Lung (tissue), 12 donors: ENCODE measurements around the gene HELZ2. TPM values are rescaled to one million over a fixed set of nuclear protein-coding genes. Genes with fewer than 3 reads are reported as not detected.
A peak's percentile ranks its signal among the peaks of the same experiment; 100 is the strongest.

Source experiments
- ATAC-seq: fragments of 200-7000 bp; cut with Tn5 transposase; one replicate; pipeline ENCODE4 v1.9.1; 2020; ENCODE audit warnings: moderate number of reproducible peaks; ENCODE audit not compliant: insufficient read depth, low FRiP score
- DNase-seq, 3 donors: peaks; one replicate each; pipeline ENCODE4 v3.0.0-alpha.2; 2013 to 2017
- H3K27ac ChIP-seq, 2 donors: one replicate each; pipeline ENCODE4 v1.5.1; 2013; ENCODE audit warnings: mild to moderate bottlenecking in 2 of 2, moderate library complexity in 2 of 2, control low read depth in 1 of 2, inconsistent platforms in 1 of 2, low read depth in 1 of 2, low read length in 1 of 2
- H3K27me3 ChIP-seq, 3 donors: one replicate each; pipeline ENCODE4 v1.5.1; 2013; ENCODE audit warnings: low read length in 2 of 3; ENCODE audit not compliant: control insufficient read depth in 3 of 3, insufficient read depth in 3 of 3
- H3K36me3 ChIP-seq, 4 donors: one replicate each; pipeline ENCODE4 v1.5.1; 2013; ENCODE audit warnings: low read length in 4 of 4, mild to moderate bottlenecking in 1 of 4, moderate library complexity in 1 of 4; ENCODE audit not compliant: control insufficient read depth in 4 of 4, insufficient read depth in 4 of 4
- H3K4me1 ChIP-seq, 5 donors: one replicate each; pipeline ENCODE4 v1.5.1; 2013; ENCODE audit warnings: low read length in 5 of 5, mild to moderate bottlenecking in 2 of 5, moderate library complexity in 1 of 5; ENCODE audit not compliant: control insufficient read depth in 5 of 5, insufficient read depth in 5 of 5
- H3K4me3 ChIP-seq: one replicate; pipeline ENCODE4 v1.5.1; 2013; ENCODE audit warnings: mild to moderate bottlenecking, control low read depth, moderate library complexity
- H3K9ac ChIP-seq, 2 donors: one replicate each; pipeline ENCODE4 v1.5.1; 2013; ENCODE audit warnings: low read length in 2 of 2, control low read depth in 1 of 2; ENCODE audit not compliant: insufficient read depth in 1 of 2
- H3K9me3 ChIP-seq, 4 donors: one replicate each; pipeline ENCODE4 v1.5.1; 2013; ENCODE audit warnings: low read length in 3 of 4, mild to moderate bottlenecking in 1 of 4, moderate library complexity in 1 of 4; ENCODE audit not compliant: control insufficient read depth in 4 of 4, insufficient read depth in 3 of 4
- WGBS, 2 donors: extraction: QIAGEN DNeasy Blood & Tissue Kit; methylation state at CpG; one replicate each; pipeline ENCODE4 v1.1.7; 2013; 5-methylcytosine and 5-hydroxymethylcytosine counted together
- polyA plus RNA-seq, 2 donors: library from polyadenylated mRNA; stranded (reverse); fragments of 200-250 nt; gene quantifications; one replicate each; pipeline ENCODE4 v1.2.1, GENCODE V29; 2013
- total RNA-seq, 2 donors: library from RNA; depleted of rRNA in 1 of 2; stranded (reverse); fragments of >200 nt in 1 of 2; gene quantifications; one replicate each; pipeline ENCODE4 v1.2.1, GENCODE V29; 2014 to 2021
- TF ChIP-seq, protein P1 (sequence below): IDR thresholded peaks from 2 replicates; pipeline ENCODE4 v1.5.1; 2012; ENCODE audit warnings: mild to moderate bottlenecking; ENCODE audit errors: control extremely low read depth, extremely low read depth
- donor health status: control.
- donor health status: control.
- donor health status: Bipolar disorder and iron deficiency.
- donor health status: healthy.
- donor health status: DM: yes; HTN: yes; CAD: no.

Gene HELZ2
- total and polyA plus RNA-seq, 4 donors = 9.0 to 47.2 (median 25.4) TPM

DNA sequence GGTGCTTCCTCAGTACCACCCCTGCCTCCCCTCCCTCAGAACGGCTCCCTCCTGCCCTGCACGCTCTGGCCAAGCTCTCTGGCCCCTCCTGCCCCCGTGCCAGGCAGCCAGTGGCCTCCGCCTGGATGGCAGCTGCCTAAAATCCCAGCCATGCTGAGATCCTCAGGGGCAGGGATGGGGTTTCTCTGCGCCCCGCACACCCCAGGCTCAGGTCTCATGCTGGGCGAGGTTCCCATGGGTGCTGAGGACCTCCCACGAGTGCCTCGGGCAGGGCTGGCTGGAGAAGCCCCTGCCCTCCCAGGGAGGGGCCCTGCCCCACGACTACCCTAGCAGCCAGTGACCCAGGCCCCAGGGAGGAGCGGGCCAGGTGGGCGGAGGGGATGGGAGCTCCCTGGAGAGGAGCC is 39.6 kb downstream of the HELZ2 start:
- H3K4me1 ChIP-seq = peaks cover 0 to 10% (median 0%) of the 10 kb centered on the region in 5 donors
- no peaks in the 10 kb centered on the region for H3K36me3 ChIP-seq
- H3K27ac ChIP-seq = peak overlapping the region in 1 of 2 donors; percentile 42
- H3K4me3 ChIP-seq = no peak overlapping the region
- 66 to 77% methylated on average over 12 of the region's 12 CpGs for WGBS, 2 donors
- no peaks in the 10 kb centered on the region for H3K9me3 ChIP-seq
- peaks cover 0 to 10% (median 5%) of the 10 kb centered on the region in 3 donors for H3K27me3 ChIP-seq
- H3K9ac ChIP-seq = no peak overlapping the region
- TF ChIP-seq, protein P1, sequence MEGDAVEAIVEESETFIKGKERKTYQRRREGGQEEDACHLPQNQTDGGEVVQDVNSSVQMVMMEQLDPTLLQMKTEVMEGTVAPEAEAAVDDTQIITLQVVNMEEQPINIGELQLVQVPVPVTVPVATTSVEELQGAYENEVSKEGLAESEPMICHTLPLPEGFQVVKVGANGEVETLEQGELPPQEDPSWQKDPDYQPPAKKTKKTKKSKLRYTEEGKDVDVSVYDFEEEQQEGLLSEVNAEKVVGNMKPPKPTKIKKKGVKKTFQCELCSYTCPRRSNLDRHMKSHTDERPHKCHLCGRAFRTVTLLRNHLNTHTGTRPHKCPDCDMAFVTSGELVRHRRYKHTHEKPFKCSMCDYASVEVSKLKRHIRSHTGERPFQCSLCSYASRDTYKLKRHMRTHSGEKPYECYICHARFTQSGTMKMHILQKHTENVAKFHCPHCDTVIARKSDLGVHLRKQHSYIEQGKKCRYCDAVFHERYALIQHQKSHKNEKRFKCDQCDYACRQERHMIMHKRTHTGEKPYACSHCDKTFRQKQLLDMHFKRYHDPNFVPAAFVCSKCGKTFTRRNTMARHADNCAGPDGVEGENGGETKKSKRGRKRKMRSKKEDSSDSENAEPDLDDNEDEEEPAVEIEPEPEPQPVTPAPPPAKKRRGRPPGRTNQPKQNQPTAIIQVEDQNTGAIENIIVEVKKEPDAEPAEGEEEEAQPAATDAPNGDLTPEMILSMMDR = no peak
- DNase-seq (no peak), ATAC-seq (no peak)

DNA sequence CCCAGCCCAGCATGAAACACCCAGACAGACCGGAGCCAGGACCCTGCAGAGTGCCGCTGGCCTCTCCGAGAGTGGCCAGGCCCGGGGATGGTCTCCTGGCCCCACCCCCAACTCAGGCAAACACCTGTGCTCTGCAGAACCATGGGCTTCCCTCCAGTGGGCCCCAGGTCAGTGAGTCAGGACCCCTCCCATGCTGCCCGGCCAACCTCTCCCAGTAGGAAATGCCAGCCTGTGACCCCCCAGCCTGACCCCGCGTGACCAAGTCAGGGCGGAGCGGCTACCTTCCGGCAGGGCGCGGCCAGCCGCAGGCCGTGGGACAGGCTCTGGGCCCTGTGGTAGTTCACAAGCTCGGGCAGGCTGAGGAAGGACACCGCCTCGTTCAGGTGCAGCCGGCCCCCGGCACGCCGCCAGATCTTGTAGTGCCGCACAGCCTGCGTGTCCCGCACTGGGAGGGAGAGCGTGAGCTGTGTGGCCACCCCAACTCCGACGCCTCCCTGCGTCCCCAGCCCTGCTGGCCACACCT is 40.1 kb downstream of the HELZ2 start:
- no peaks in the 10 kb centered on the region for H3K36me3 ChIP-seq
- H3K9me3 ChIP-seq = no peaks in the 10 kb centered on the region
- H3K4me1 ChIP-seq = peaks cover 0 to 11% (median 0%) of the 10 kb centered on the region in 5 donors
- DNase-seq (no peak), ATAC-seq (no peak)
- H3K27me3 ChIP-seq = peaks cover 0 to 10% (median 5%) of the 10 kb centered on the region in 3 donors
- 54 to 72% methylated on average over 24 to 28 of the region's 28 CpGs for WGBS, 2 donors
- no peak overlapping the region for H3K4me3 ChIP-seq
- H3K27ac ChIP-seq = peak overlapping the region in 1 of 2 donors; percentile 42
- no peak overlapping the region for H3K9ac ChIP-seq
- TF ChIP-seq, protein P1 = no peak

DNA sequence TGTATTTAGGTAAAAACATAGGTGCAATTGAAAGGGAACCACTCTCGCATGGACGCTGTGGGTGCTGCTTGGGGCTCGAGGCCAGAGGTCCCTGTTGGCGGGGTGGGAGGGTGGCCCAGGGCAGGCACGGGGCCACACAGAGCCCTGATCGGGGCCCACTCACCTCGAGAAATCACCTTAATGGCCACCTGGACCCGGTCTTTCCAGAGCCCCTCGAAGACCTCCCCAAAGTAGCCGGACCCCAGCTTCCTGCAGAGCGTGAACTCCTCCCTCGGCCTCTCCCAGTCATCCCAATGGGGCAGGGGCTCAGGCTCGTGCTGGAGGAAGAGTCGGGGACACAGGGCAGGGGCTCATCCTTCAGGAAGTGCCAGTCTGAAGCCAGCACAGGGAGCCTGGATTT is 40.7 kb downstream of the HELZ2 start:
- Histone ChIP-seq H3K4me1 (peaks cover 0 to 11% (median 0%) of the 10 kb centered on the region in 5 donors), H3K9ac (no peak overlapping the region), H3K4me3 (no peak overlapping the region), H3K27me3 (peaks cover 0 to 10% (median 5%) of the 10 kb centered on the region in 3 donors), H3K36me3 (no peaks in the 10 kb centered on the region), H3K9me3 (no peaks in the 10 kb centered on the region), H3K27ac (no peak overlapping the region)
- 81 to 89% methylated on average over 13 to 14 of the region's 14 CpGs for WGBS, 2 donors
- ATAC-seq = no peak
- DNase-seq = no peak
- TF ChIP-seq, protein P1 = no peak
